Stimulated activated CD4-positive, alpha-beta T cell treated with anti-CD3 and anti-CD28 coated beads, Interleukin-1b, Interleukin-23, amount 100 ng/mL, for 1 hour (primary cell): ENCODE measurements around the gene AP2S1.
"Not testable (repeated sequence)": the region's sequence is repeated elsewhere in the genome, so short reads cannot be mapped to it uniquely, and the experiment has no call there.

ENCODE experiments used
- DNase-seq, 2 donors: peaks; one replicate each; pipeline ENCODE4 v3.0.0-alpha.2; 2020; ENCODE audit warnings: low read depth in 2 of 2

Gene AP2S1

GRCh38 chr19:46867170-46867569 is 16.5 kb upstream of the AP2S1 start:
- no peak for DNase-seq

- no peak for DNase-seq
Measured at GRCh38 chr19:46866407-46867136, 15.9 kb upstream of the AP2S1 start.

GRCh38 chr19:46863818-46864629 is 13.4 kb upstream of the AP2S1 start:
- DNase-seq, result no peak

GRCh38 chr19:46862974-46863632 is 12.5 kb upstream of the AP2S1 start:
- DNase-seq, result no peak

- DNase-seq, result no peak
Measured at GRCh38 chr19:46862503-46862834, 11.8 kb upstream of the AP2S1 start.

- no peak for DNase-seq
Measured at GRCh38 chr19:46861691-46862502, 11.3 kb upstream of the AP2S1 start.

- DNase-seq, result peak in 1 of 2 donors; percentile 67
Measured at GRCh38 chr19:46860846-46861690, 10.4 kb upstream of the AP2S1 start, which contains the start of gene ARHGAP35. TSS of gene ARHGAP35 (plus strand) at chr19:46860997. CDS start at chr19:46918676, 57,679 bp downstream.

- DNase-seq, result peak; percentile 81 to 86
Measured at GRCh38 chr19:46860125-46860845, 9.6 kb upstream of the AP2S1 start.

- DNase-seq, result no peak
Measured at GRCh38 chr19:46859637-46860124, 9.0 kb upstream of the AP2S1 start.

GRCh38 chr19:46856062-46857022 is 5.7 kb upstream of the AP2S1 start:
- DNase-seq, result peak; percentile 66 to 82

- DNase-seq, result not testable (repeated sequence)
Measured at GRCh38 chr19:46854698-46855097, 4.1 kb upstream of the AP2S1 start.

- DNase-seq, result no peak
Measured at GRCh38 chr19:46852830-46853229, 2.2 kb upstream of the AP2S1 start.

GRCh38 chr19:46849610-46850009 is 1.0 kb downstream of the AP2S1 start:
- DNase-seq, result no peak

- no peak for DNase-seq
Measured at GRCh38 chr19:46848389-46848788, 2.3 kb downstream of the AP2S1 start.

GRCh38 chr19:46847528-46847927 is 3.1 kb downstream of the AP2S1 start:
- no peak for DNase-seq

- DNase-seq, result no peak
Measured at GRCh38 chr19:46845959-46846459, 4.6 kb downstream of the AP2S1 start.

- no peak for DNase-seq
Measured at GRCh38 chr19:46844067-46844489, 6.6 kb downstream of the AP2S1 start.

GRCh38 chr19:46842791-46843190 is 7.9 kb downstream of the AP2S1 start:
- DNase-seq, result no peak
